Stimulated activated CD8-positive, alpha-beta memory T cell treated with anti-CD3 and anti-CD28 coated beads, Interleukin-15, amount 100 ng/mL, for 24 hours (primary cell): ENCODE measurements around the gene ZIC1.

ENCODE experiments used
- DNase-seq: peaks from one replicate; pipeline ENCODE4 v3.0.0-alpha.2; 2020; ENCODE audit warnings: low read depth

ZIC1 gene

DNA sequence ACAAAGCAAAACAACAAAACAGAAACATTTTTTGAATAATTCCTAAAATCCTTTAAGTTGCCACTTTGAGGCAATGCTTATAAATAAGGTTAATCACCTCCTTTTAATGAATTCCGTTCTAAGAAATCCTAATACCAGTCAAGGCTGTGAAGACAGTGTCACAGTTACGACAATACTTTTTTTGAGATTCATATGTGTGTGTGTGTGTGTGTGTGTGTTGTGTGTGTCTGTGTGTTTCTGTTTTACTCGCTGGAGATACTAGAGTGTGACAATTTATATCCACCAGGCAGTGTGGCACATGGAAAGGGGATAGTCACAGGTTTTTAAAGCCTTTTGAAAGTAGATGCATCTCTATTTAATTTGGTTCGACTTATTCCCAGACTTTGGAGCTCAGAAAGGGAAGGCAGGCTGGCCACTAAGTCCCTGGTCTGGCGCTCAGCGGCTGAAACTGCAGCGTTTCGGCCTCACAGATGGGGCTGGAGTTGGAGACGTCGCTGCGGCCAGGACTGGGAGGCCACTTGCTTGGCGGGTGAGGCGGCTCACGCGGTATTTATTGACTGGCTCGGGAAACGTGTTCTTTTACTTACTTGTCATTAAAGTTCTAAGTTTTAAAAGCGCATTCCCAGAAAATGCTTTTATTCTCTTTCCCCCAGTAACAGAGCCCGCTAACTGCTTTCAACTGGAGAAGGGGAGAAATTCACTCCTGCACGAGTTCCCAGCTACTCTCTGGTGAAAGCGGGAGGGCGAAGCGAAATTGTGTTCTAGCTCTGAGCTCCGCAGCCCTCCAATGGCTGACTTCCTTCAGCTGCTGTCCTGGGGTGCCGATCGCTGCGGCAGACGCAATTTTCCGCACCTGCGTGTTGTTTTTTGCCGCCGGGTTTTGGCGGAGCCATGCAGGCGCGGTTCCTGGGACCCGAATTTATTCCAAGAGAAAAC, 13.7 kb downstream of the ZIC1 start:
- no peak for DNase-seq

DNA sequence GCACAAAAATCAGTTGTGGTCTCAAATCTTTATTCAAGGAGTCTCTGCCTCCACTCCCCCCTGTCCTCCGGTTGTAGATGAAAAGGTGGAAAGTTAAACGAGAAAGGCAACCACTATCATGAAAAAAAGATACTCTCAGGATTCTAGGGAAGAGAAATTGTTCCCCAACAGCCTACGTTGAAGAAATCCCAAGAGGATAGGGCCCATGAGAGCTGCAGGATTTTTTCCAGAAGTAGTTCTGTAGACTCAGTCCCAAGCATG, 14.3 kb downstream of the ZIC1 start:
- no peak for DNase-seq

DNA sequence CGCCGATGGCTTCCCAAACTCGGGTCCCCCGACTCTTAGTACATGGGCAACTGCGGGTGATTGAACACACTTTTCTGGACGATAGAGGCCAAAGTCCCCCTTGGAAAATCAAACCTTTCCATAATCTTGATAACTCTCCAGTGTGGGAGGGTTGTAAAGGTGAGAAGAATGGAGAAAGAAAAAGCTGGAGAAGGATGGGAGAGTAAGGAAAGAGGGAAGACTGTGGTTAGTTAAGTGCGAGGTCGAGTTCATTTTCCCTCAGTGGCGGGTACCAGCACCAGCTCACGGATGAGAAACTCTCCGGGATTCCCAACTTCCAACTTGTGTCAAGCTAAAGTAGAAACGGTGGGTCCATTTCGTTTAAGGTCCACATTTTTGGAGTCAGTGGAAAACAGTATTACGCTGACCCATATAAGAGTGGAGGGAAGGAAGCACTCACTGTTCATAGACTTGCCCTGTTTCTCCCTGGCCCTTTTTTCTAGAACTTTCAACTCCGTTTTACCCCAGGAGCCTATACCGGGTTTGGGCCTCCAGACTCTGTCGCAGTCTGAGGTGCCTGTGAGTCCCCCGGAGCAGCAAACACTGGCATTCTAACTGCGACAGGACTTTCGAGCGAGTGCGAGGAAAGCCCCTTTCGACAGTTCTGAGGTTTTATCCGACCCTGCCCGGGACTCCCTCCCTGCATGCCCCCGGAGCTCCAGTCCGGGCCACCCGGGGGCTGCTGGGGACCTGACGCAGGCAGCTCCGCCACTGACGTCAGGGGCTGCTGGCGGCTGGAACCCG, 14.8 kb downstream of the ZIC1 start:
- DNase-seq = no peak

DNA sequence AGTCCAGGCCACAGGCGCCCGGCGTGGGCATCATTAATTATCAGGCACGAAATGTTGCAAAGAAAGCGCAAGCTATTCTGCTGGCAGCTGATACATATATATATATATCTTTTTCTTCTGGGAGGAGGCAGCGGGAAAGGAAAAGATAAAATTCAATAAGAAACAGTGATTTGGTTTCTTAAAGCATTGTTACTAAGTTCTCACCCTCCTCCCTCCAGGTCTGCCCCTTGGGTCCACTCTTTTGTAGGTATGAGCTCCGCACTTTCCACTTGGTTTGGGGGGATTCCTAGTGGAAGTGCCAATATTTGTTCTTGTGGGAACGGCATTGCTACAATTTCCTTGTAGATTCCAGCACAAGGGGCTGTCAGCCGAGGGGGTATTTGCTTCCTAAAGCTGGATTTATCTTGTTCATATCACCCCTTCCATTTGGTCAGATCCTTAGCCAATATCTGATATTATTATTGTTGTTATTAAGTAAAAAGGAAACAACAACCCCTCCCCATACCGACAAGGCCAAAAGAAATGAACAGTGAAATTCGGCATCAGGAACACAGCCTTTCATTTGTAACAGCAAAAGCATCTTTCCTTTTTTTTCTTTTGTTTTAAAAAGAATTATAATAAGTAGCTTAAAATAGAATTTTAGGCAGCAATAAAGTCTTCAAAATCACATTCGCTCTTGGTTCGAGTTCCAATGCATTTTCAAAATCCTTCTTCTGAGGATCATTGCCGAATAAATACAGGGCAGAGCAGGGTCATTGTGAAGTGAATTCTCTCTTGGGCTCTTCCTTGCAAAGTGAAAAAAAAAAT, 15.6 kb downstream of the ZIC1 start:
- no peak for DNase-seq

DNA sequence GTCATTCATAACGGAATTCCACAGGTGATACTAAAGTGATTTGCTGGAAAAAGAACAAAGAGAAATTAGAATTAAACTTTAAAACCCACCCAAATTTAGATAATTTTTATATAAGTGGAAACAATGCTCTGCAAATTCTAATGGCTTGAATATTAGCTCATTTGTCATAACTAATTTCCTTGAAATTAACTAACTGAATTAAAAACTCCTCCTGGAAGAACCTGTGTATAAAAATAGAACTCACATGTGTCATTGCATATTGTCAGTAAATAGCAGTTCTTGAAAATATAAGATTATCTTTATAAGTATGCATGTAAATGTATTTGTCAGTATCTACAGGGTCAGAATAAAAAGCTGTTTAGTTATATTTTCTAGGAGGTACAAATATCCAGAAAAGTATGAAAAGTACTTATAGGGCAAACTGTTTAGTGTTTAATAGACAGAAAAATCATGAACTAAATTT, 16.3 kb downstream of the ZIC1 start:
- no peak for DNase-seq

DNA sequence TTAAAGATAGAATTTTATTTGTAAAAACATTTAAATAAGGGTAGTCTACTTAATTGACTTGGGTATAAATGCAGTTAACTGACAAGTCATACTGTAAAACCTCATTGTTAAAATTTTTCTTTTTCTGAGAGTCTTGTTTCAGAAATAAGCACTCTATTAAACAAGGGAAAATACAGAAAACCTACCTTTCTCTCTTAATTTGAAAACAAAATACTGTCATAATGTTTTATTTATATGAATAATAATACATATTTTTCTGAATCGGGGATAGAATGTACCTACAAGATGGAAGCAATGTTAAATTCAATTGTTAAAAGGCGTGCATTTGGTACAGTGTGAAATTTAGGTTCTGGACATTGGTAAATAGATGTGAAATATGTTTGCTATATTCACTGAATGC, 17.8 kb downstream of the ZIC1 start:
- DNase-seq = no peak

DNA sequence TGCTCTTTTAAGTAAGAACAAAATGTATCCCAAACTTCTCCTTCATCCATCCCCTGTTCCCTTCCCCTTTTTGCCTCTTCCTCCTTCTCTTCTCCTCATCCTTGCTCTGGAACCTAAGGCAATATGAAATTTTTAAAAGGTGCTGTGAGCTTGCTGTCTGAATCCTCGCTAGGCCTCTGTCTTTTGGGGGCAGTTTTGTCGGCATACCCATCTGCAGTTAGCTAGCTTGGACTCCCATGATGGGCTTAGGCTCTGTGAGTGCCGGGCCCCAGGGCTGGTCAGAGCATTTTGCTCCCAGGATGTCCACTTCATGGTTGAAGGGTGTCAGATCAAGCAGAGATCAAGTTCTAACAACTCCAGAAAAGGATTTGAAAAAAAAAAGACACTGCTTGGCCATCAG, 18.6 kb downstream of the ZIC1 start:
- DNase-seq = no peak

DNA sequence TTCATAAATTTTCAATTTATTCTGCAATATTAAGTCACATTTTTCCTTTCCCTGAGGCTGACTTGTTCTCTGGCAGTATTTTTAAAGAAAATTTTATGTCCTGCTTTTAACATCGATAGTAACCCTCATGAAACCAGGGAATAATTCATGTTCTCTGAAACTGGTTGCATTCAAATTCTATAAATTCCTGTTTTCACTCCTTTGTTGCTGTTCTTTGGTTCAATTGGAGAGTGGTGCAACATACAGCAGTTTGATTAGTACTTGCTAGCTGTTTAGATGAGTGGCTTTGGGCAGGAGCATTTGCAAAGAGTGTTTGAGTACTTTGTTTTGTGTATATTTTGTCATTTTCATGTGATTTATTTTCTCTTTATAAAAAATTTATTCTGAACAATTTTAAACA, 19.2 kb downstream of the ZIC1 start:
- no peak for DNase-seq

DNA sequence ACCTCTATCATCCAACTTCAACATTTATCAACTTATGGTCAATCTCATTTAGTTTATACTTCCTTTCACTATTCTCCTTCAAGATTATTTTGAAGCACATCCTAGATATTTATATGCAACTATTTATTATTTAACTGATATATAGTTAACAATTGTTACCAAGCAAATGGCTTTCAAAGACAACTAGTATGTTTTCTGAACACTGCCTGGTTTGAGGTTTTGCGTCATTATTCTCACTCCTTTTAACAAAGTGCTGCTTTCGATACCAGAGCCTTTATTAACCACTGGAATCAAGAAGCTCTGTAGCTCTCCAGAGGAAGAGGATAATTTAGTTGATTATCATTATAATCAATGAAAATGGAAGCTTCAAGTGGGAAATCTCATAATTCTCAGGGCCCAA, 19.6 kb downstream of the ZIC1 start:
- DNase-seq = no peak

DNA sequence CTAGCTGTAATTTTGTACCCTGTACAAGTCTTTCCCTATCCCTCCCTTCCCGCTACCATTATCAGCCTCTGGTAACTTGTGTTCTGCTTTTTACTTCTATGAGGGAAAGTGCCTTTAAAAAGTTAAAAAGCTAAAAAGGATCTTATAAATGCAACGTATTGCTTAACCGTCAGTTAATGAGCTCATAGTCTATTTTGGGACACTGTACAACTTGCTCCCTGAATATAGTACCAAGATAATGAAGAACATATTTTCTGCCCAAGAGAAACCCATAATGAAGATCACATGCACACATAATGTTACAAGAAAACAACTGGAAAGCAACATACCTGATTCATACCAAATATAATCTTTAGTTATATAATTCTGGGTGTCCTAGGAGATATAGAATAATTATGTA, 22.6 kb downstream of the ZIC1 start:
- DNase-seq = no peak

DNA sequence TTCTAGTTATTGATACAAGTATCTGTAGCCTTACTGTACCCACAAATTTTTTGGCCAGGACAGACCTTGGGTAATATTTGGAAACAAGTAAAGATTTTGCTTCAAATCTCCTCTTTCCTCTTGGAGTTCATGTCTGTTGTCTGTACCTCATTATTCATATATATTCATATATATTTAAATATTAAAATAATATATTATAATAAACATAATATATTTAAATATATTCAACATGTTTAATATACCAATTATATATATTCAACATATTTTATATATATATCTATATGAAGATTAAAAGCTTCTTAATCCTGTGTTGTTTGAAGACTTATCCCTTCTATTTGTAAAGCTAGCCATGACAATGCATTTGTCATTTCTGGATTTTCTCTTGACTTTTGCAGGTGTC, 38.1 kb downstream of the ZIC1 start:
- DNase-seq = no peak

DNA sequence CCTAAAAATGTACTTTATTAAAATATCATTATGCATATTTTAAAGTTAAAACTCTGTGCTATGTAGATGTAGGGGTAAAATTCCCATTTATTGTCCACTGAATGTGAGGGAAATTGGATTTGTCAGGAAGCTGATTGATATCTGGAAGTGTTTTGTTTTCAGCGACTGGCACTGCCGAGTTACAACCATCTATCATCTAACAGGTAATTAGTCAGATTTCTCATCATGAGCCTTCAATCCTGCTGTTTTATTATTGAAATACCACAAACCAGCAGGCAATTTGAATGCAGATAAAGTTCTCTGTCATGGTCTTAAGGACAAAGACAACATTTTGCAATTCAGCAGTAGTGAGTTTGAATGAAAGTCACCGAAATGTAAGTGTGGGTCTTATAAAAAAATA, 40.5 kb downstream of the ZIC1 start:
- DNase-seq = no peak

DNA sequence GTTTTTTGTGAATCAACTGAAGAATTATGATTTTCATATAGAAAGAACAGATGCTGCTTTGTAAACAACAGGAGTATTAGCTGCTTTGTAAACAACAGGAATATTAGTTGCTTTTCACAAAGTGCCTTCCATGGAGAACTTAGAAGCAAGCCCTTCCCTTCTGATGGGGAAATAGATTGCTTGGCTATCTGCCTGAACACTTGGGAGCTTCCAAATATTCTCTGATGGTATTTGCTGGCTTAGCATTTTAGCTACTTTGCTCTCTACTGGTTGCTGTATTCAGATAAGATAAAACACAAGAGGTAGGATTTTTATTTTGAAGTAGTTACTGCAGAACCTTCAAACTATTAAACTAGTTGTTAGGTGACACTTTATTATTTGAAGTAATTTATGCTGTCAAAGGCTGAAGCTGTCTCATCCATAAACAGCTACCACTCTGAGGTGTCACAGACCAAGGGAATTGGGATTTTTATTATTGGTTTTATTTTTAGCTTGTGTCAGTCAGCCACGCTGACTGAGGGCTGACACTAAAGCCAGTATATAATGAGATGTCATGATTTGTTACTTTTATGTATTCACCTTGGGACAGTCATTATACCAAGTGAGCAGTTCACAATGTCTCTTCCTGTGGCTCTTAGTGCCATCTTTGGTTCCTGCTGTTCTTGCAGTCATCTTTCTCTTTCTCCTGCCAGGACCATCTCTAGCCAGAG, 50.0 kb downstream of the ZIC1 start:
- no peak for DNase-seq

DNA sequence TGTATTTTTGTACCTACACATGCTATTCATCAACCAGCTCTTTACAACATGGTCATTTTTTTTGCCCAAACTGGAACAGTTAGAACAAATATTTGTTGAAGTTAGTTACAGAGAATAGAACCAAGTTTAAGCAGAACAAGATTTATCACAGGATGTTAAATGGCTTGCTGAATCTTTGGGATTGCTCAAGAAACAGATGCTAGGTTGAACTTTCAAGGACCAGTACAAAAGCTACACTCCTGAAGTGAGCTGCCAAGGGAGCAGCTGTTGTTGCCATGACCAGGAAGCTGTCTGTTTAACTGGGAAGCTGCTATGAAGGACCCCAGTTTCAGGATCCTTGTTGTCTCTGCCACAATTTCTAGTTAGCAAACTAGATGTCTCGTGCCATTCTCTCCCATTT, 53.7 kb downstream of the ZIC1 start:
- DNase-seq = no peak
